RWPE2 (cell line): ENCODE measurements around the gene DDX42.

ENCODE experiments used
- ATAC-seq: fragments of 200-7000 bp; cut with Tn5 transposase; 3 replicates; pipeline ENCODE4 v1.9.1; 2021; ENCODE audit warnings: low read depth
- DNase-seq: peaks from one replicate; pipeline ENCODE4 v3.0.0-alpha.2; 2020; ENCODE audit warnings: low spot score
- H3K27ac ChIP-seq: fragments of 450-650 bp; 2 replicates; pipeline ENCODE4 v1.5.1; 2017; ENCODE audit warnings: mild to moderate bottlenecking; ENCODE audit not compliant: poor library complexity, severe bottlenecking
- H3K27me3 ChIP-seq: fragments of 250-450 bp; sonication (Bioruptor Pico); 2 replicates; pipeline ENCODE4 v1.5.1; 2021; ENCODE audit warnings: mild to moderate bottlenecking, moderate library complexity; ENCODE audit not compliant: insufficient read depth, poor library complexity, severe bottlenecking
- H3K36me3 ChIP-seq: fragments of 250-450 bp; sonication (Bioruptor Pico); 2 replicates; pipeline ENCODE4 v1.5.1; 2020; ENCODE audit warnings: low read depth, mild to moderate bottlenecking, moderate library complexity
- H3K4me1 ChIP-seq: fragments of 250-450 bp; sonication (Bioruptor Pico); 2 replicates; pipeline ENCODE4 v1.5.1; 2021; ENCODE audit warnings: mild to moderate bottlenecking, moderate library complexity; ENCODE audit not compliant: insufficient read depth, poor library complexity, severe bottlenecking
- H3K4me3 ChIP-seq: fragments of 250-450 bp; sonication (Bioruptor Pico); 2 replicates; pipeline ENCODE4 v1.5.1; 2021; ENCODE audit warnings: mild to moderate bottlenecking, moderate library complexity; ENCODE audit not compliant: severe bottlenecking
- H3K9me3 ChIP-seq: fragments of 250-450 bp; sonication (Bioruptor Pico); 2 replicates; pipeline ENCODE4 v1.5.1; 2021; ENCODE audit warnings: mild to moderate bottlenecking, moderate library complexity; ENCODE audit not compliant: severe bottlenecking
- CTCF ChIP-seq: fragments of 450-650 bp; IDR thresholded peaks from one replicate; pipeline ENCODE4 v1.5.1; 2017; ENCODE audit warnings: mild to moderate bottlenecking, moderate library complexity; ENCODE audit not compliant: poor library complexity, severe bottlenecking

Gene DDX42

GRCh38 chr17:63758428-63758827, 15.5 kb upstream of the DDX42 start:
- ATAC-seq (no peak), DNase-seq (no peak)
- Histone ChIP-seq H3K4me1 (no peaks in the 10 kb centered on the region), H3K27ac (no peak overlapping the region), H3K27me3 (no peaks in the 10 kb centered on the region), H3K36me3 (peaks cover 92% of the 10 kb centered on the region), H3K9me3 (no peaks in the 10 kb centered on the region), H3K4me3 (no peak overlapping the region)
- no peak for TF ChIP-seq CTCF

- no peak overlapping the region for H3K4me3 ChIP-seq
- ATAC-seq (no peak), DNase-seq (no peak)
- no peak for TF ChIP-seq CTCF
- H3K27me3 ChIP-seq: no peaks in the 10 kb centered on the region
- H3K36me3 ChIP-seq: peaks cover 88% of the 10 kb centered on the region
- H3K4me1 ChIP-seq: no peaks in the 10 kb centered on the region
- no peak overlapping the region for H3K27ac ChIP-seq
- H3K9me3 ChIP-seq: no peaks in the 10 kb centered on the region
Measured at GRCh38 chr17:63760771-63761539, 13.0 kb upstream of the DDX42 start.

GRCh38 chr17:63762161-63763078, 11.6 kb upstream of the DDX42 start:
- Histone ChIP-seq H3K27me3 (no peaks in the 10 kb centered on the region), H3K36me3 (peaks cover 89% of the 10 kb centered on the region), H3K4me3 (no peak overlapping the region), H3K27ac (no peak overlapping the region), H3K9me3 (no peaks in the 10 kb centered on the region), H3K4me1 (no peaks in the 10 kb centered on the region)
- ATAC-seq (no peak), DNase-seq (no peak)
- no peak for TF ChIP-seq CTCF

- no peak for ATAC-seq
- Histone ChIP-seq H3K4me1 (no peaks in the 10 kb centered on the region), H3K36me3 (peaks cover 78% of the 10 kb centered on the region), H3K4me3 (no peak overlapping the region), H3K9me3 (no peaks in the 10 kb centered on the region), H3K27me3 (no peaks in the 10 kb centered on the region), H3K27ac (no peak overlapping the region)
- no peak for TF ChIP-seq CTCF
- DNase-seq: no peak
Measured at GRCh38 chr17:63764716-63765115, 9.3 kb upstream of the DDX42 start.
